Measurements from ENCODE around the gene SLC39A11. TPM values are rescaled to one million over a fixed set of nuclear protein-coding genes. Genes with fewer than 3 reads are reported as not detected.

SLC39A11 gene
- total RNA-seq, 1 donor from 2014 or later = 21.5 TPM

DNA sequence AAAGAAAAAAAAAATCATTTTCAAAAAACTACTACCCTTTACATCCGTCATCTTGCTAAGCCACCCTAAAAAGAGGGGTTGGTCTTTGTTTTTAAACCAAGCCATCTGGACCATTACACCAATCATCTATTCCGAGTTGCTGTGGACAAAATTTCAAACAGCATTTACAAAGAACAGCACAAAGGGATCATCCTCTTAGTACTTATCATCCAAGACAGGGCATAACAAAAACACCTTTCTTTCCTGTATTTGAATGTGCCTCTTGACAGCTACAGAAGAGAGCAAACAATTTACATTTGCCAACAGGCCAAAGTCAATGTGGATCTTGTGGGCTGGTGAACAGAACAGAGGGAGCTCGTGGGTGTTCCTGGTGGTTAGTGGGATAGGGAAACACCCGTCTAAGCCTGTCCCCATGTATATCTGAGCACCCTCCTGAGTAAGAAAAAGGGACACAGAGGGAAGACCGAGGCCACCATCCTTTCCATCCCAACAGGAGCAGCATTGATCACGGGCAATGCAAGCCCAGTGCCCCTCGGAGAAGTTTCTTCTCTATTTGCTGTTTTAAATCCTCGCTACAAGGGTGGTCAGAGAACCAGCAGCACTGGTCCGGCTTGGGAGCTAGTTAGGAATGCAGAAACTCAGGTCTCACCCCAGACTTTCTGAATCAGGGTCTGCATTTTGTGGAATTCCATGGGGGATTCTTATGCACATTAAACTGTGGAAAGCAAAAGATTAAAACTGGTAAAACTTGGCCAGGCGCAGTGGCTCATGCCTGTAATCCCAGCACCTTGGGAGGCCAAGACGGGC lies 1.9 kb downstream of the SLC39A11 start:
- Mint-ChIP-seq H3K36me3 (ENCODE audit: low read depth, unreplicated experiment) (peaks cover 21% of the 10 kb centered on the region), H3K4me3 (ENCODE audit: unreplicated experiment) (no peak overlapping the region), H3K27me3 (ENCODE audit: low read depth, unreplicated experiment) (peaks cover 8% of the 10 kb centered on the region), H3K9me3 (ENCODE audit: unreplicated experiment) (peaks cover 1% of the 10 kb centered on the region), H3K27ac (ENCODE audit: unreplicated experiment) (no peak overlapping the region), H3K4me1 (ENCODE audit: low read depth, unreplicated experiment) (peaks cover 4% of the 10 kb centered on the region)
- TF ChIP-seq, protein P1, sequence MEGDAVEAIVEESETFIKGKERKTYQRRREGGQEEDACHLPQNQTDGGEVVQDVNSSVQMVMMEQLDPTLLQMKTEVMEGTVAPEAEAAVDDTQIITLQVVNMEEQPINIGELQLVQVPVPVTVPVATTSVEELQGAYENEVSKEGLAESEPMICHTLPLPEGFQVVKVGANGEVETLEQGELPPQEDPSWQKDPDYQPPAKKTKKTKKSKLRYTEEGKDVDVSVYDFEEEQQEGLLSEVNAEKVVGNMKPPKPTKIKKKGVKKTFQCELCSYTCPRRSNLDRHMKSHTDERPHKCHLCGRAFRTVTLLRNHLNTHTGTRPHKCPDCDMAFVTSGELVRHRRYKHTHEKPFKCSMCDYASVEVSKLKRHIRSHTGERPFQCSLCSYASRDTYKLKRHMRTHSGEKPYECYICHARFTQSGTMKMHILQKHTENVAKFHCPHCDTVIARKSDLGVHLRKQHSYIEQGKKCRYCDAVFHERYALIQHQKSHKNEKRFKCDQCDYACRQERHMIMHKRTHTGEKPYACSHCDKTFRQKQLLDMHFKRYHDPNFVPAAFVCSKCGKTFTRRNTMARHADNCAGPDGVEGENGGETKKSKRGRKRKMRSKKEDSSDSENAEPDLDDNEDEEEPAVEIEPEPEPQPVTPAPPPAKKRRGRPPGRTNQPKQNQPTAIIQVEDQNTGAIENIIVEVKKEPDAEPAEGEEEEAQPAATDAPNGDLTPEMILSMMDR (IDR thresholded peaks at IDR 0.05; ENCODE audit: insufficient read depth, low read depth, low read length) = no peak
- TF ChIP-seq EZH2 (IDR thresholded peaks at IDR 0.05; ENCODE audit: insufficient read depth, low read length) = no peak
- Histone ChIP-seq H3K9ac (ENCODE audit: low read length) (no peak overlapping the region), H3K9me3 (ENCODE audit: insufficient read depth, low read depth, low read length) (no peaks in the 10 kb centered on the region), H3K4me3 (ENCODE audit: insufficient read depth, low read depth, low read length) (no peak overlapping the region), H3K36me3 (ENCODE audit: insufficient read depth, low read length) (no peaks in the 10 kb centered on the region), H3K79me2 (ENCODE audit: insufficient read depth, low read length) (no peaks in the 10 kb centered on the region), H3K27ac (ENCODE audit: low read depth, low read length) (no peak overlapping the region), H3K27me3 (ENCODE audit: insufficient read depth, low read length) (no peaks in the 10 kb centered on the region), H3K4me1 (ENCODE audit: insufficient read depth, low read length) (peaks cover 13% of the 10 kb centered on the region), H3K4me2 (ENCODE audit: low read length) (no peak overlapping the region), H2AFZ (ENCODE audit: low read depth, low read length) (no peak overlapping the region), H4K20me1 (ENCODE audit: insufficient read depth, low read length) (peaks cover 13% of the 10 kb centered on the region)
- DNase-seq (ENCODE audit: low read depth) = no peak
- no peak for FAIRE-seq

DNA sequence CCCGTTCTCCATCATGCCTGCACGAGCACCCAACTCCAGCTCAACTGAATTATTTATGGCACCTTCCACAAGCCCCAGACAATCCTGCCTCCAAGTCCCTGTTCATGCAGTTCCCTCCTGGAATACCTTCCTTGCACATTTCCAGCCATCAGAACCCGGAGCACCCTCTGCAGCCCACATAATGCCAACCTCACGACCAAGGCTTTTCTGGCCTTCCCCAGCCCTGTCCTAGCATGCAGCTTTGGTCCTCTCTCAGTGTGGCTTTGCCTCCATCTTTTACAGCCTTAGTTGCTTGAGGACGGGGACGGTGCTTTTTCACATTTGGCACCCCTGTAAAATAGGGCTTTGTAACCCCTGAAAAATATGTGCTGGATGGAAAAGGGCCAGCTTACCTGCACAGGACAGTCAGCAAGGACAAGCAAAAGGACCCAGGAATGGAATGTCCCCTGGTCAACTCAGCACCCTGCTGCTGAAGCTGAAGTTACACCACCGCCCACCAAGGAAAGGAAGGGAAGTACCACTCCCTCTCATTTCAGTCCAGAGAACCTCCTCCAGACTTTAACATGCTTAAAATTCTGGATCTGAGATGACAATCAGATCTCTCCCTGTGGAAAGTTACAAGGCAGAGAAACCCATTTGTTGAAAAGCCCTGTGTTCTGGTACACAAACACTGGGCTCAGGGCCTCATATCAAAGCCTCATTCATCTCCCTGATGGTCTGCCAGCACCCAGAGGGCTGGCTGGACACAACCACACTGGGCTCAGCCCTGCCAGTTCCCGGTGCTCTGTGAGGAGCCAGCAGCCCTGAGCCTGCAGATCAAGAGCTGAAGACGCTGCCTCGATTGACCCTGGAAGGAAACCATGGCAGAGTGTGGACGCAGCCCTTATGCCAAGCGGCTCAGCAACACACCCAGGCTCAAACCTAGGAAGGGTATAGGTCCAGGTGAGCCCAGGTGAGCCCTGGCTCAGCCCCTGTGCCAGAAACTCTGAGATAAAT lies 2.9 kb downstream of the SLC39A11 start:
- Histone ChIP-seq H3K4me2 (ENCODE audit: low read length) (no peak overlapping the region), H3K36me3 (ENCODE audit: insufficient read depth, low read length) (no peaks in the 10 kb centered on the region), H4K20me1 (ENCODE audit: insufficient read depth, low read length) (peaks cover 13% of the 10 kb centered on the region), H2AFZ (ENCODE audit: low read depth, low read length) (no peak overlapping the region), H3K4me1 (ENCODE audit: insufficient read depth, low read length) (peaks cover 13% of the 10 kb centered on the region), H3K9me3 (ENCODE audit: insufficient read depth, low read depth, low read length) (no peaks in the 10 kb centered on the region), H3K9ac (ENCODE audit: low read length) (no peak overlapping the region), H3K79me2 (ENCODE audit: insufficient read depth, low read length) (no peaks in the 10 kb centered on the region), H3K4me3 (ENCODE audit: insufficient read depth, low read depth, low read length) (no peak overlapping the region), H3K27me3 (ENCODE audit: insufficient read depth, low read length) (no peaks in the 10 kb centered on the region), H3K27ac (ENCODE audit: low read depth, low read length) (no peak overlapping the region)
- Mint-ChIP-seq H3K27ac (ENCODE audit: unreplicated experiment) (no peak overlapping the region), H3K27me3 (ENCODE audit: low read depth, unreplicated experiment) (peaks cover 3% of the 10 kb centered on the region), H3K4me1 (ENCODE audit: low read depth, unreplicated experiment) (peaks cover 4% of the 10 kb centered on the region), H3K9me3 (ENCODE audit: unreplicated experiment) (no peaks in the 10 kb centered on the region), H3K36me3 (ENCODE audit: low read depth, unreplicated experiment) (peaks cover 27% of the 10 kb centered on the region), H3K4me3 (ENCODE audit: unreplicated experiment) (no peak overlapping the region)
- TF ChIP-seq, protein P1 (IDR thresholded peaks at IDR 0.05; ENCODE audit: insufficient read depth, low read depth, low read length) = no peak
- TF ChIP-seq EZH2 (IDR thresholded peaks at IDR 0.05; ENCODE audit: insufficient read depth, low read length) = no peak
- DNase-seq (ENCODE audit: low read depth) = no peak
- FAIRE-seq = no peak

Measured in astrocyte (in vitro differentiated cells and primary cell).